HL-60 (cell line): ENCODE data around the gene CPB2.

ENCODE experiments used
- DNase-seq, 2 experiments: peaks; one replicate each; pipeline ENCODE4 v3.0.0-alpha.2; 2010 to 2020; ENCODE audit warnings: low read depth in 1 of 2, low spot score in 1 of 2
- H3K27ac ChIP-seq: fragments of 250-450 bp; sonication (Bioruptor Pico); replicated peaks from 2 replicates; pipeline ENCODE4 v1.5.1; 2020; ENCODE audit warnings: mild to moderate bottlenecking, moderate library complexity
- H3K27me3 ChIP-seq: fragments of 250-450 bp; sonication (Bioruptor Pico); 2 replicates; pipeline ENCODE4 v1.5.1; 2021; ENCODE audit warnings: mild to moderate bottlenecking, moderate library complexity; ENCODE audit not compliant: insufficient read depth, poor library complexity, severe bottlenecking
- H3K4me3 ChIP-seq: replicated peaks from 2 replicates; pipeline ENCODE4 v1.5.1; 2011; ENCODE audit warnings: mild to moderate bottlenecking, control low read depth, low read length; ENCODE audit not compliant: insufficient read depth
- GABPA ChIP-seq: IDR thresholded peaks from 2 replicates; pipeline ENCODE4 v1.6.1; 2012; ENCODE audit warnings: low read depth
- POLR2AphosphoS5 ChIP-seq: IDR thresholded peaks from 2 replicates; pipeline ENCODE4 v1.6.1; 2012; ENCODE audit warnings: low read depth
- SPI1 ChIP-seq: IDR thresholded peaks from 2 replicates; pipeline ENCODE4 v1.6.1; 2012; ENCODE audit warnings: low read depth, mild to moderate bottlenecking, borderline replicate concordance
- TF ChIP-seq, protein P1 (sequence below): IDR thresholded peaks from 2 replicates; pipeline ENCODE4 v1.6.1; 2012; ENCODE audit warnings: low read depth; ENCODE audit not compliant: insufficient replicate concordance
- TF ChIP-seq, protein P2 (sequence below): IDR thresholded peaks from one replicate; pipeline ENCODE4 v1.5.1; 2011; ENCODE audit warnings: low read length, control low read depth, inconsistent platforms; ENCODE audit not compliant: insufficient read depth

The CPB2 gene

GRCh38 chr13:46127358-46128023 is 22.7 kb upstream of the CPB2 start:
- Histone ChIP-seq H3K27me3 (no peaks in the 10 kb centered on the region), H3K27ac (no peak overlapping the region), H3K4me3 (no peak overlapping the region)
- DNase-seq: no peak
- TF ChIP-seq POLR2AphosphoS5: peak; percentile 40; the same call in 1 of the 2 replicates
- TF ChIP-seq, protein P1, sequence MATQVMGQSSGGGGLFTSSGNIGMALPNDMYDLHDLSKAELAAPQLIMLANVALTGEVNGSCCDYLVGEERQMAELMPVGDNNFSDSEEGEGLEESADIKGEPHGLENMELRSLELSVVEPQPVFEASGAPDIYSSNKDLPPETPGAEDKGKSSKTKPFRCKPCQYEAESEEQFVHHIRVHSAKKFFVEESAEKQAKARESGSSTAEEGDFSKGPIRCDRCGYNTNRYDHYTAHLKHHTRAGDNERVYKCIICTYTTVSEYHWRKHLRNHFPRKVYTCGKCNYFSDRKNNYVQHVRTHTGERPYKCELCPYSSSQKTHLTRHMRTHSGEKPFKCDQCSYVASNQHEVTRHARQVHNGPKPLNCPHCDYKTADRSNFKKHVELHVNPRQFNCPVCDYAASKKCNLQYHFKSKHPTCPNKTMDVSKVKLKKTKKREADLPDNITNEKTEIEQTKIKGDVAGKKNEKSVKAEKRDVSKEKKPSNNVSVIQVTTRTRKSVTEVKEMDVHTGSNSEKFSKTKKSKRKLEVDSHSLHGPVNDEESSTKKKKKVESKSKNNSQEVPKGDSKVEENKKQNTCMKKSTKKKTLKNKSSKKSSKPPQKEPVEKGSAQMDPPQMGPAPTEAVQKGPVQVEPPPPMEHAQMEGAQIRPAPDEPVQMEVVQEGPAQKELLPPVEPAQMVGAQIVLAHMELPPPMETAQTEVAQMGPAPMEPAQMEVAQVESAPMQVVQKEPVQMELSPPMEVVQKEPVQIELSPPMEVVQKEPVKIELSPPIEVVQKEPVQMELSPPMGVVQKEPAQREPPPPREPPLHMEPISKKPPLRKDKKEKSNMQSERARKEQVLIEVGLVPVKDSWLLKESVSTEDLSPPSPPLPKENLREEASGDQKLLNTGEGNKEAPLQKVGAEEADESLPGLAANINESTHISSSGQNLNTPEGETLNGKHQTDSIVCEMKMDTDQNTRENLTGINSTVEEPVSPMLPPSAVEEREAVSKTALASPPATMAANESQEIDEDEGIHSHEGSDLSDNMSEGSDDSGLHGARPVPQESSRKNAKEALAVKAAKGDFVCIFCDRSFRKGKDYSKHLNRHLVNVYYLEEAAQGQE: no peak

DNA sequence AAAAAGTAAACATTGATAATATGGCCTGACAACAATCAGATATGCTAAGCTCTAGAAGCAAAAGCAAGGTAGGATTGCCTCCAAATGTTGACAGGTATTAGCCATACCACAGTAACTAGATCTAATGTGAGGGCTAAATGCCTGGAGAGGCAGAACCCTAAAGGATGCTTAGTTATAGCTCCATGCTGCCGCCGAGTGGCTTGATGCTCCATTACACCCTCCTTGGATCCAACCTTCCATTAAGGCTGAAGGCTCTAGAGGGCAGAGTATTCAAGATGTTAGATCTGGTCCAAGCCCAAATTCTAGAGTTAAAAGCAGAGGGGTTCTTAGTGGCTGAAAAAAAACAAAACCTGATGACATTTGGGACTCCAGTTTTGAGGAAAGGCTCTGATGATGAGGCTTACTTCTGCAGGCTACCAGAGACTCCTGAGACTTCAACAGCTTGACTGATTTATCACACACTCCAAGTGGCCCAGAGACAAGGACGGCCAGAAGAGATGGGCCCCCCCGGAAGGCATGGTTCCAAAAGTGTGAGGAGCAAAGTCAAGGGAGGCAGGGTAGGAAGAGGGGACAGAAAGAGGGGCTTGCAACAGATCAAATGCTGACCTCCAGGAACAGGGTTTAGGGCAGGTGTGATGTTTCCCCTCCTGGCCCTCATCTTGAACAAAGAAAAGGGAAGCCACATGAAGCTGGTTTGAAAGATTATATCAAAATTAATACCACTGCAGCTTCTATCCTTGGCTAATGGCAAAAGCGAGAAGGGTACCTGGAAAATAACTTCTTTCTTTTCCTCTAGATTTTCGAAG is 21.9 kb upstream of the CPB2 start:
- Histone ChIP-seq H3K4me3 (no peak overlapping the region), H3K27ac (no peak overlapping the region), H3K27me3 (no peaks in the 10 kb centered on the region)
- DNase-seq: peak in 1 of 2 experiments; percentile 78
- TF ChIP-seq GABPA (no peak), SPI1 (peak; percentile 7; the same call in 1 of the 2 replicates), POLR2AphosphoS5 (peak; percentile 24; the same call in 1 of the 2 replicates)
- TF ChIP-seq, protein P2, sequence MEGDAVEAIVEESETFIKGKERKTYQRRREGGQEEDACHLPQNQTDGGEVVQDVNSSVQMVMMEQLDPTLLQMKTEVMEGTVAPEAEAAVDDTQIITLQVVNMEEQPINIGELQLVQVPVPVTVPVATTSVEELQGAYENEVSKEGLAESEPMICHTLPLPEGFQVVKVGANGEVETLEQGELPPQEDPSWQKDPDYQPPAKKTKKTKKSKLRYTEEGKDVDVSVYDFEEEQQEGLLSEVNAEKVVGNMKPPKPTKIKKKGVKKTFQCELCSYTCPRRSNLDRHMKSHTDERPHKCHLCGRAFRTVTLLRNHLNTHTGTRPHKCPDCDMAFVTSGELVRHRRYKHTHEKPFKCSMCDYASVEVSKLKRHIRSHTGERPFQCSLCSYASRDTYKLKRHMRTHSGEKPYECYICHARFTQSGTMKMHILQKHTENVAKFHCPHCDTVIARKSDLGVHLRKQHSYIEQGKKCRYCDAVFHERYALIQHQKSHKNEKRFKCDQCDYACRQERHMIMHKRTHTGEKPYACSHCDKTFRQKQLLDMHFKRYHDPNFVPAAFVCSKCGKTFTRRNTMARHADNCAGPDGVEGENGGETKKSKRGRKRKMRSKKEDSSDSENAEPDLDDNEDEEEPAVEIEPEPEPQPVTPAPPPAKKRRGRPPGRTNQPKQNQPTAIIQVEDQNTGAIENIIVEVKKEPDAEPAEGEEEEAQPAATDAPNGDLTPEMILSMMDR: peak; percentile 88

DNA sequence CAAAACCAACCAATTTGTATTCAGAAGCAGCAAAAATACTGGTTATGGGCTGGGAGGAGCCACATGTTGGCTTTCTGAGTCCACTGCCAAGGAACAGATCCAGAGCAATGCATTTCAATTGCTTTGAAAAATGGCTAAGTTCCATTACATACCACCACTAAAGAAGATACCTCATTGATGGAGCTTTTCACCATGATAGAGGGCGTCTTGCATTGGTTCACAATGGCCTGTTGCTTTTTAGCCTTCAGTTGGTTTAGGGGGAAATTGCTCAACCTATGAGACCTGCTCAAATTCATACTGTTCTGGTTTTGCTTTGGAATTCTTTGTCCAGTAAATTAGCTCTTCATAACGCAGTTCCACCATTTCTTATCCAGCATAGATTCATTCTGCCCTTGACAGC is 21.2 kb upstream of the CPB2 start:
- H3K4me3 ChIP-seq: no peak overlapping the region
- no peak for DNase-seq

More for the DNA sequence above, 21.2 kb upstream of the CPB2 start:
- TF ChIP-seq, protein P1: no peak
- TF ChIP-seq SPI1 (no peak), GABPA (no peak), POLR2AphosphoS5 (no peak)
- TF ChIP-seq, protein P2: no peak
- no peak overlapping the region; the same call in 1 of the 2 replicates for H3K27ac ChIP-seq
- H3K27me3 ChIP-seq: no peaks in the 10 kb centered on the region
